HepG2 (cell line): ENCODE results near the gene ESPN. TPM values are rescaled to one million over a fixed set of nuclear protein-coding genes. Genes with fewer than 3 reads are reported as not detected.

Experiments used
- ATAC-seq: fragments of 200-7000 bp; cut with Tn5 transposase; 3 replicates; pipeline ENCODE4 v1.9.1; 2020; ENCODE audit warnings: mild to moderate bottlenecking, moderate library complexity
- BruUV-seq: library from RNA; stranded (reverse); fragments of 400-500 nt; replicated peaks from 2 replicates; lab custom pipeline; 2021; lab: Mats Ljungman, UMichigan
- CTCF ChIA-PET: fragments of 300-600 bp; formaldehyde crosslinking; extraction: SDS; loops from one replicate; lab custom pipeline; 2021; ENCODE audit warnings: low total read pairs, inconsistent platforms, low intra/inter-chr PET ratio; lab: Yijun Ruan, JAX
- POLR2A ChIA-PET: fragments of 350-600 bp; sonication (Branson Sonifier 250); formaldehyde crosslinking; loops from one replicate; lab custom pipeline; 2020; ENCODE audit warnings: antibody characterized with exemption, inconsistent platforms; lab: Yijun Ruan, JAX
- DNase-seq: peaks from one replicate; pipeline ENCODE4 v3.0.0-alpha.2; 2015; ENCODE audit warnings: low spot score
- FAIRE-seq: peaks from 3 replicates; lab custom pipeline; 2011; peaks lifted over from hg19 to GRCh38; lab: Jason Lieb, UNC
- H2AFZ ChIP-seq: one replicate; pipeline ENCODE4 v1.6.1; 2011; ENCODE audit warnings: low read length, inconsistent platforms
- H3K27ac ChIP-seq: fragments of 300-600 bp; 3 replicates; pipeline ENCODE4 v1.8.0; 2011; ENCODE audit warnings: mixed run types, mild to moderate bottlenecking, mixed read lengths, low read length, inconsistent platforms; ENCODE audit not compliant: insufficient read depth; ENCODE audit errors: extremely low read length
- H3K27me3 ChIP-seq, 2 experiments: fragments of 200-600 bp in 1 of 2; 2 replicates in 1 of 2; 3 replicates in 1 of 2; pipeline versions ENCODE4 v1.6.0 to v1.8.0; 2011; ENCODE audit warnings: low read length in 2 of 2, mild to moderate bottlenecking in 2 of 2, moderate library complexity in 2 of 2, inconsistent platforms in 1 of 2; ENCODE audit not compliant: insufficient read depth in 2 of 2, control insufficient read depth in 1 of 2
- H3K36me3 ChIP-seq, 2 experiments: fragments of 200-600 bp in 1 of 2; replicated peaks in 1 of 2; 2 replicates in 1 of 2; 3 replicates in 1 of 2; pipeline versions ENCODE4 v1.5.1 to v1.8.0; 2011; ENCODE audit warnings: low read length in 2 of 2, inconsistent platforms in 1 of 2; ENCODE audit not compliant: insufficient read depth in 2 of 2, control insufficient read depth in 1 of 2
- H3K4me1 ChIP-seq: 2 replicates; pipeline ENCODE4 v1.5.1; 2012; ENCODE audit warnings: low read length, inconsistent platforms; ENCODE audit not compliant: insufficient read depth
- H3K4me2 ChIP-seq: 2 replicates; pipeline ENCODE4 v1.6.0; 2011; ENCODE audit warnings: low read depth, low read length, inconsistent platforms
- H3K4me3 ChIP-seq, 3 experiments: fragments of 200-600 bp in 1 of 3; sonication (generic), shearing (Covaris generic) in 1 of 3; replicated peaks in 1 of 3; 2 replicates each; pipeline ENCODE4 v1.5.1; 2011 to 2016; ENCODE audit warnings: low read length in 3 of 3, inconsistent platforms in 2 of 3, low read depth in 2 of 3, mild to moderate bottlenecking in 2 of 3, control low read depth in 1 of 3, mixed read lengths in 1 of 3; ENCODE audit not compliant: insufficient read depth in 1 of 3
- H3K79me2 ChIP-seq: one replicate; pipeline ENCODE4 v1.6.1; 2011; ENCODE audit warnings: low read length, inconsistent platforms; ENCODE audit not compliant: insufficient read depth
- H3K9ac ChIP-seq: 2 replicates; pipeline ENCODE4 v1.6.0; 2011; ENCODE audit warnings: mild to moderate bottlenecking, low read depth, low read length, inconsistent platforms; ENCODE audit not compliant: insufficient read depth
- H3K9me3 ChIP-seq: 2 replicates; pipeline ENCODE4 v1.5.1; 2012; ENCODE audit warnings: mild to moderate bottlenecking, low read length
- H4K20me1 ChIP-seq: 2 replicates; pipeline ENCODE4 v1.6.0; 2011; ENCODE audit warnings: inconsistent platforms, mild to moderate bottlenecking, low read length, moderate library complexity; ENCODE audit not compliant: insufficient read depth
- AGO2 ChIP-seq: fragments of 200-400 bp; formaldehyde crosslinking; optimal IDR thresholded peaks from 2 replicates; pipeline ENCODE3; 2017; ENCODE audit warnings: mild to moderate bottlenecking, low read depth, low read length, moderate library complexity
- ZNF263 ChIP-seq: sonication (generic); formaldehyde crosslinking; IDR thresholded peaks from 2 replicates; pipeline ENCODE4 v1.4.0; 2020; ENCODE audit warnings: missing genetic modification reagents
- ZNF770 ChIP-seq: sonication (generic); formaldehyde crosslinking; IDR thresholded peaks from 2 replicates; pipeline ENCODE4 v1.5.0; 2020; ENCODE audit warnings: mild to moderate bottlenecking, missing genetic modification reagents
- WGBS: methylation state at CpG from one replicate; pipeline ENCODE4 v1.1.6; 2017; ENCODE audit warnings: low lambda C conversion rate; 5-methylcytosine and 5-hydroxymethylcytosine counted together
- in situ Hi-C: cut with HindIII; loops from 2 replicates; pipeline ENCODE4 v1.10.0; 2017; ENCODE audit warnings: low pct_unique_long_range_greater_than_20kb; ENCODE audit not compliant: extremely low pct_ligation_motif_present
- intact Hi-C: fragments of 100-400 bp; cut with micrococcal nuclease; formaldehyde crosslinking; loops from one replicate; pipeline ENCODE4 v1.10.0; 2022; ENCODE audit not compliant: unreplicated experiment
- polyA plus RNA-seq, 8 experiments: library from polyadenylated mRNA; depleted of rRNA in 3 of 8; stranded (reverse) in 7 of 8; unstranded in 1 of 8; fragments of >200 nt; fragmentation: Illumina TruSeq in 4 of 8; extraction: Trizol in 4 of 8; gene quantifications; 2 replicates each; pipeline versions ENCODE4 v1.2.1 to v1.2.3, GENCODE V29; 2011 to 2016; ENCODE audit warnings: low read depth in 4 of 8, missing spikeins in 1 of 8, mixed read lengths in 1 of 8; ENCODE audit not compliant: insufficient read depth in 1 of 8
- total RNA-seq, 5 experiments: library from RNA; depleted of rRNA; stranded (reverse); fragments of >200 nt; fragmentation: Illumina TruSeq; extraction: Trizol; gene quantifications; 2 replicates each; pipeline ENCODE4 v1.2.3, GENCODE V29; 2016; ENCODE audit warnings: low read depth in 1 of 5
- TF ChIP-seq, protein P1 (sequence below): sonication (generic); formaldehyde crosslinking; IDR thresholded peaks from one replicate; pipeline ENCODE4 v1.5.1; 2020; ENCODE audit warnings: mild to moderate bottlenecking, missing genetic modification reagents; ENCODE audit errors: not compliant biosample characterization

The ESPN gene
- total and polyA plus RNA-seq, 2 of the 13 experiments (the other 11 are each of a cell fraction or from before 2014, with no cell fraction given), result 48.6 to 54.2 TPM

DNA sequence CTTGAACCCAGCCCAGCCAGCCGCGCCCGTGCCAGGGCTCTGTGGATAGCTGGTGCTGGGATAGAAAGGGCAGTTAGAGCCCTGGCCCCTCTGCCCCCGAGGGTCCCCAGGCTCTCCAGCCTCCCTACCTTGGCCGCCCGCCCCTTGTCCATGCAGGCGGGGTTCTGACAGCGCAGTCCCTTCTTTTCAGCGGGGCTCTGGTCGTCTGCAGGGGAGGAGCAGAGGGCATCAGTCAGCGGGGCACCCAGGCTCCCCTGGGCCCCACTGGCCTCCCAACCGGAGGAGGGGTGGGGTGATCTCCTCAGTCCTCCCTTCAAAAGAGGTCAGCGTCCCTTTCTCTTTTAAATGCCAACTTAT is 71.8 kb downstream of the ESPN start:
- TF ChIP-seq ZNF263 (CRISPR knock-in tag), result peak; percentile 78
- TF ChIP-seq, protein P1, sequence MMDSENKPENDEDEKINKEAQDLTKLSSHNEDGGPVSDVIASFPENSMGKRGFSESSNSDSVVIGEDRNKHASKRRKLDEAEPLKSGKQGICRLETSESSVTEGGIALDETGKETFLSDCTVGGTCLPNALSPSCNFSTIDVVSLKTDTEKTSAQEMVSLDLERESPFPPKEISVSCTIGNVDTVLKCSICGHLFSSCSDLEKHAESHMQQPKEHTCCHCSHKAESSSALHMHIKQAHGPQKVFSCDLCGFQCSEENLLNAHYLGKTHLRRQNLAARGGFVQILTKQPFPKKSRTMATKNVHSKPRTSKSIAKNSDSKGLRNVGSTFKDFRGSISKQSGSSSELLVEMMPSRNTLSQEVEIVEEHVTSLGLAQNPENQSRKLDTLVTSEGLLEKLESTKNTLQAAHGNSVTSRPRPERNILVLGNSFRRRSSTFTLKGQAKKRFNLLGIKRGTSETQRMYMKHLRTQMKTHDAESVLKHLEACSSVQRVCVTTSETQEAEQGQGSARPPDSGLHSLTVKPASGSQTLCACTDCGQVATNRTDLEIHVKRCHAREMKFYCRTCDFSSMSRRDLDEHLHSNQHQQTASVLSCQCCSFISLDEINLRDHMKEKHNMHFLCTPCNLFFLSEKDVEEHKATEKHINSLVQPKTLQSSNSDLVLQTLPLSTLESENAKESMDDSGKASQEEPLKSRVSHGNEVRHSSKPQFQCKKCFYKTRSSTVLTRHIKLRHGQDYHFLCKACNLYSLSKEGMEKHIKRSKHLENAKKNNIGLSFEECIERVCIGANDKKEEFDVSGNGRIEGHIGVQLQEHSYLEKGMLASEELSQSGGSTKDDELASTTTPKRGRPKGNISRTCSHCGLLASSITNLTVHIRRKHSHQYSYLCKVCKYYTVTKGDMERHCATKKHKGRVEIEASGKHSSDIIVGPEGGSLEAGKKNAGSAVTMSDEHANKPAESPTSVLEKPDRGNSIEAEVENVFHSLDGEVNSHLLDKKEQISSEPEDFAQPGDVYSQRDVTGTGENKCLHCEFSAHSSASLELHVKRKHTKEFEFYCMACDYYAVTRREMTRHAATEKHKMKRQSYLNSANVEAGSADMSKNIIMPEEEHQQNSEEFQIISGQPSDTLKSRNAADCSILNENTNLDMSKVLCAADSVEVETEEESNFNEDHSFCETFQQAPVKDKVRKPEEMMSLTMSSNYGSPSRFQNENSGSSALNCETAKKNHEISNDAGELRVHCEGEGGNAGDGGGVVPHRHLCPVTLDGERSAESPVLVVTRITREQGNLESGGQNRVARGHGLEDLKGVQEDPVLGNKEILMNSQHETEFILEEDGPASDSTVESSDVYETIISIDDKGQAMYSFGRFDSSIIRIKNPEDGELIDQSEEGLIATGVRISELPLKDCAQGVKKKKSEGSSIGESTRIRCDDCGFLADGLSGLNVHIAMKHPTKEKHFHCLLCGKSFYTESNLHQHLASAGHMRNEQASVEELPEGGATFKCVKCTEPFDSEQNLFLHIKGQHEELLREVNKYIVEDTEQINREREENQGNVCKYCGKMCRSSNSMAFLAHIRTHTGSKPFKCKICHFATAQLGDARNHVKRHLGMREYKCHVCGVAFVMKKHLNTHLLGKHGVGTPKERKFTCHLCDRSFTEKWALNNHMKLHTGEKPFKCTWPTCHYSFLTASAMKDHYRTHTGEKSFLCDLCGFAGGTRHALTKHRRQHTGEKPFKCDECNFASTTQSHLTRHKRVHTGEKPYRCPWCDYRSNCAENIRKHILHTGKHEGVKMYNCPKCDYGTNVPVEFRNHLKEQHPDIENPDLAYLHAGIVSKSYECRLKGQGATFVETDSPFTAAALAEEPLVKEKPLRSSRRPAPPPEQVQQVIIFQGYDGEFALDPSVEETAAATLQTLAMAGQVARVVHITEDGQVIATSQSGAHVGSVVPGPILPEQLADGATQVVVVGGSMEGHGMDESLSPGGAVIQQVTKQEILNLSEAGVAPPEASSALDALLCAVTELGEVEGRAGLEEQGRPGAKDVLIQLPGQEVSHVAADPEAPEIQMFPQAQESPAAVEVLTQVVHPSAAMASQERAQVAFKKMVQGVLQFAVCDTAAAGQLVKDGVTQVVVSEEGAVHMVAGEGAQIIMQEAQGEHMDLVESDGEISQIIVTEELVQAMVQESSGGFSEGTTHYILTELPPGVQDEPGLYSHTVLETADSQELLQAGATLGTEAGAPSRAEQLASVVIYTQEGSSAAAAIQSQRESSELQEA (CRISPR knock-in tag), result no peak
- peak; percentile 52 for TF ChIP-seq AGO2
- no peak for TF ChIP-seq ZNF770 (CRISPR knock-in tag)
- Histone ChIP-seq H3K9me3 (no peaks in the 10 kb centered on the region), H4K20me1 (no peaks in the 10 kb centered on the region), H3K4me1 (peaks cover 43% of the 10 kb centered on the region), H3K27ac (no peak overlapping the region), H3K79me2 (no peaks in the 10 kb centered on the region), H3K9ac (no peak overlapping the region), H3K4me2 (peak overlapping the region; percentile 67), H3K27me3 (peaks cover 19 to 40% of the 10 kb centered on the region in 2 experiments; a peak in 4 of 5 replicates), H3K4me3 (peak overlapping the region in 1 of 3 experiments; percentile 58; a peak in 1 of 6 replicates), H3K36me3 (no peaks in the 10 kb centered on the region), H2AFZ (no peak overlapping the region)
- CTCF ChIA-PET, result no interaction called here
- 34% methylated on average over 5 of the region's 13 CpGs for WGBS
- FAIRE-seq (no peak), ATAC-seq (no peak), DNase-seq (no peak)
- intact Hi-C loops, result no loop called here
- POLR2A ChIA-PET, result no interaction called here
- no TSS peak for BruUV-seq
- in situ Hi-C loops, result loop anchor here (25.0 kb wide), 1 partner anchor 716 kb away; no protein-coding TSS in a partner anchor
